Gastrocnemius medialis (tissue), 4 donors: Measurements from ENCODE around the gene ANKRD27. TPM values are rescaled to one million over a fixed set of nuclear protein-coding genes. Genes with fewer than 3 reads are reported as not detected.

ENCODE experiments used
- ATAC-seq, 2 donors: fragments of 150-250 bp; one replicate each; pipeline ENCODE4 v1.9.1; 2016
- DNase-seq, 2 donors: peaks; one replicate each; pipeline ENCODE4 v3.0.0-alpha.2; 2019
- H3K27ac ChIP-seq, 4 donors: fragments of 200-600 bp; sonication (generic); 1 replicate in 1 of 4; 2 replicates in 3 of 4; pipeline ENCODE4 v1.5.1; 2016 to 2018; ENCODE audit warnings: mild to moderate bottlenecking in 2 of 4, moderate library complexity in 1 of 4
- H3K27me3 ChIP-seq, 3 donors: fragments of 200-600 bp; sonication (generic) in 2 of 3; 1 replicate in 1 of 3; 2 replicates in 2 of 3; pipeline versions ENCODE4 v1.5.1 to v1.6.0; 2016 to 2019; ENCODE audit warnings: mild to moderate bottlenecking in 1 of 3, moderate library complexity in 1 of 3
- H3K36me3 ChIP-seq, 2 donors: fragments of 200-600 bp; sonication (generic) in 1 of 2; one replicate each; pipeline ENCODE4 v1.5.1; 2017 to 2018
- H3K4me1 ChIP-seq, 2 donors: fragments of 200-600 bp; sonication (generic) in 1 of 2; one replicate each; pipeline ENCODE4 v1.5.1; 2016 to 2017; ENCODE audit warnings: mild to moderate bottlenecking in 2 of 2
- H3K4me3 ChIP-seq, 4 donors: fragments of 200-600 bp; sonication (generic) in 3 of 4; 1 replicate in 1 of 4; 2 replicates in 3 of 4; pipeline ENCODE4 v1.5.1; 2016 to 2019; ENCODE audit warnings: mild to moderate bottlenecking in 2 of 4
- H3K9me3 ChIP-seq, 3 donors: fragments of 200-600 bp; sonication (generic) in 2 of 3; 1 replicate in 1 of 3; 2 replicates in 2 of 3; pipeline ENCODE4 v1.5.1; 2016 to 2019
- CTCF ChIP-seq, 5 experiments: fragments of 450-650 bp in 3 of 5; fragments of 200-600 bp in 2 of 5; sonication (generic) in 2 of 5; IDR thresholded peaks in 4 of 5; conservative IDR thresholded peaks in 1 of 5; 1 replicate in 4 of 5; 2 replicates in 1 of 5; pipeline ENCODE4 v1.5.1; 2016 to 2019; ENCODE audit warnings: antibody characterized with exemption in 5 of 5, mild to moderate bottlenecking in 3 of 5, moderate library complexity in 3 of 5
- POLR2A ChIP-seq, 2 donors: fragments of 450-650 bp; IDR thresholded peaks; one replicate each; pipeline ENCODE4 v1.6.1; 2017; ENCODE audit warnings: antibody characterized with exemption in 2 of 2, mild to moderate bottlenecking in 2 of 2, moderate library complexity in 2 of 2
- in situ Hi-C, 4 donors: fragments of 200-750 bp; cut with MboI; loops; one replicate each; pipeline versions ENCODE4 v1.15.0 to v1.8.0; 2017; ENCODE audit warnings: low sequenced_read_pairs in 4 of 4
- intact Hi-C: fragments of 100-400 bp; cut with DNase I; formaldehyde crosslinking; loops from one replicate; pipeline ENCODE4 v1.15.1; 2023; ENCODE audit warnings: low total_unique reads
- total RNA-seq, 4 donors: library from RNA; depleted of rRNA; stranded (reverse); fragments of >200 nt; gene quantifications; one replicate each; pipeline versions ENCODE4 v1.1.0 to v1.2.3, GENCODE V29; 2016

Gene ANKRD27
- total RNA-seq, 4 donors from 2014 or later: 36.4 to 78.3 (median 53.5) TPM

DNA sequence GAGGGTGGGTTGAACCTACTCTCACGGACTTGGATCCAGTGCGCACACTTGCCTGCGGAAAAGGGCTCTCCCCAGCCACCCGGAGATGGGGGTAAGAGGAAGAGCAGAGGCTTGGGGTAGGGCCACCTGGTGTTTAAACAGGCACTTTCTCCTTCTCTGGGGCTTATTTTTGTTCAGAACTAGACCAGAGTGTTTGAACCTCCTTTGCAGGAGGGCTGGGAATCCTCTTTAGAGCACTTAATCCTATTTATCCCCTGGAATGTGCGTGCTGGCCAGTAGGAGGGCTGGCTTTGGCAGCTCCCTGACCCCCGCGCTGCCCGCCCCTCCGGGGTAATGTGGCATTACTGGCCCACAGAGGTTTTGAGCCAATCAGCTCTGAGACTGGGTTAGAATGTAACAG, 2.7 kb upstream of the ANKRD27 start:
- H3K4me3 ChIP-seq: peak overlapping the region in 3 of 4 donors; percentile 69 to 81 (median 76)
- ATAC-seq (no peak), DNase-seq (peak in 1 of 2 donors; percentile 39)
- H3K4me1 ChIP-seq: peaks cover 21 to 38% of the 10 kb centered on the region in 2 donors
- TF ChIP-seq CTCF (IDR thresholded peaks at IDR 0.05 in 4 of 5, conservative IDR thresholded peaks at IDR 0.05 in 1 of 5) (peak in 2 of 5 experiments; percentile 22 to 36), POLR2A (IDR thresholded peaks at IDR 0.05) (no peak)
- peaks cover 0 to 2% (median 0%) of the 10 kb centered on the region in 3 donors for H3K27me3 ChIP-seq
- no peaks in the 10 kb centered on the region for H3K9me3 ChIP-seq
- peak overlapping the region; percentile 88 to 97 (median 94) for H3K27ac ChIP-seq
- in situ Hi-C loops: loop anchor here in 1 of 4 donors (25.0 kb wide), 1 partner anchor 315 kb away; no protein-coding TSS in a partner anchor
- H3K36me3 ChIP-seq: no peaks in the 10 kb centered on the region
- intact Hi-C loops: loop anchor here (5.0 kb wide), 1 partner anchor 625 kb away; the partner anchor contains the start of gene CEBPA

GRCh38 chr19:32676895-32677359, 1.9 kb upstream of the ANKRD27 start:
- no peak for TF ChIP-seq POLR2A (IDR thresholded peaks at IDR 0.05)
- no peak for TF ChIP-seq CTCF (IDR thresholded peaks at IDR 0.05 in 4 of 5, conservative IDR thresholded peaks at IDR 0.05 in 1 of 5)
- Histone ChIP-seq H3K9me3 (no peaks in the 10 kb centered on the region), H3K27ac (peak overlapping the region; percentile 88 to 97 (median 94)), H3K36me3 (no peaks in the 10 kb centered on the region), H3K27me3 (peaks cover 0 to 2% (median 0%) of the 10 kb centered on the region in 3 donors), H3K4me3 (peak overlapping the region; percentile 69 to 95 (median 78)), H3K4me1 (peaks cover 28 to 41% of the 10 kb centered on the region in 2 donors)
- DNase-seq: no peak
- intact Hi-C loops: loop anchor here (5.0 kb wide), 1 partner anchor 625 kb away; the partner anchor contains the start of gene CEBPA
- in situ Hi-C loops: loop anchor here in 1 of 4 donors (25.0 kb wide), 1 partner anchor 315 kb away; no protein-coding TSS in a partner anchor
- ATAC-seq: no peak

DNA sequence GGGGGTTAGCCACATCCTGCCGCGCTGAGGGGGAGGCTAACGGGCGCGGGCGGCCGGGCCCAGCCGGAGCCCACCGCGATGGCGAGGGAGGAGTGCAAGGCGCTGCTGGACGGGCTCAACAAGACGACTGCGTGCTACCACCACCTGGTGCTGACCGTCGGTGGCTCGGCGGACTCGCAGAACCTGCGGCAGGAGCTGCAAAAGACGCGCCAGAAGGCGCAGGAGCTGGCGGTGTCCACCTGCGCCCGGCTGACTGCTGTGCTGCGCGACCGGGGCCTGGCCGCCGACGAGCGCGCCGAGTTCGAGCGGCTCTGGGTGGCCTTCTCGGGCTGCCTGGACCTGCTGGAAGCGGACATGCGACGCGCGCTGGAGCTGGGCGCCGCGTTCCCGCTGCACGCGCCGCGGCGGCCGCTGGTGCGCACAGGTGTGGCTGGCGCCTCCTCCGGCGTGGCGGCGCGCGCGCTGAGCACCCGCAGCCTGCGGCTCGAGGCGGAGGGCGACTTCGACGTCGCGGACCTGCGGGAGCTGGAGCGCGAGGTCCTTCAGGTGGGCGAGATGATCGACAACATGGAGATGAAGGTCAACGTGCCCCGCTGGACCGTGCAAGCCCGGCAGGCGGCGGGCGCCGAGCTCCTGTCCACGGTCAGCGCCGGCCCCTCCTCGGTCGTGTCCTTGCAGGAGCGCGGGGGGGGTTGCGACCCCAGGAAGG, 1.4 kb upstream of the ANKRD27 start:
- ATAC-seq (peak; percentile 15 to 21), DNase-seq (peak in 1 of 2 donors; percentile 41)
- Histone ChIP-seq H3K4me1 (peaks cover 31 to 41% of the 10 kb centered on the region in 2 donors), H3K4me3 (peak overlapping the region; percentile 69 to 95 (median 78)), H3K27ac (peak overlapping the region; percentile 88 to 97 (median 94)), H3K36me3 (no peaks in the 10 kb centered on the region), H3K27me3 (peaks cover 0 to 2% (median 0%) of the 10 kb centered on the region in 3 donors), H3K9me3 (no peaks in the 10 kb centered on the region)
- in situ Hi-C loops: loop anchor here in 1 of 4 donors (25.0 kb wide), 1 partner anchor 314 kb away; no protein-coding TSS in a partner anchor
- intact Hi-C loops: loop anchor here (5.0 kb wide), 1 partner anchor 626 kb away; the partner anchor contains the start of gene CEBPA
- TF ChIP-seq POLR2A (IDR thresholded peaks at IDR 0.05) (no peak), CTCF (IDR thresholded peaks at IDR 0.05 in 4 of 5, conservative IDR thresholded peaks at IDR 0.05 in 1 of 5) (peak in 2 of 5 experiments; percentile 27 to 37)

GRCh38 chr19:32675720-32676185, 773 bp upstream of the ANKRD27 start, which contains the start of gene RGS9BP:
TSS of gene RGS9BP (plus strand) at chr19:32675848. CDS start at chr19:32676264, 416 bp downstream.
- TF ChIP-seq CTCF (IDR thresholded peaks at IDR 0.05 in 4 of 5, conservative IDR thresholded peaks at IDR 0.05 in 1 of 5): no peak
- no peak for TF ChIP-seq POLR2A (IDR thresholded peaks at IDR 0.05)
- in situ Hi-C loops: loop anchor here in 1 of 4 donors (25.0 kb wide), 1 partner anchor 313 kb away; no protein-coding TSS in a partner anchor
- Histone ChIP-seq H3K36me3 (no peaks in the 10 kb centered on the region), H3K27ac (peak within 1 kb of the TSS; percentile 88 to 97 (median 94)), H3K9me3 (no peaks in the 10 kb centered on the region), H3K4me1 (peaks cover 31 to 41% of the 10 kb centered on the region in 2 donors), H3K27me3 (peaks cover 0 to 2% (median 0%) of the 10 kb centered on the region in 3 donors), H3K4me3 (peak within 1 kb of the TSS; percentile 69 to 95 (median 82))
- intact Hi-C loops: loop anchor here (1.0 to 5.0 kb wide), 3 partner anchors 16 to 627 kb away; partner anchors contain the start of genes CEBPA, NUDT19 and PDCD5
- ATAC-seq: peak; percentile 65 to 71
- DNase-seq: peak; percentile 87 to 90
